Stimulated activated CD8-positive, alpha-beta memory T cell treated with anti-CD3 and anti-CD28 coated beads, Interleukin-12 subunit alpha, Interleukin-12 subunit beta, amount 100 ng/mL, for 4 hours (primary cell): Measurements from ENCODE around the gene ACSF3.

Experiments used
- DNase-seq: peaks from one replicate; pipeline ENCODE4 v3.0.0-alpha.2; 2020; ENCODE audit warnings: low read depth

The ACSF3 gene

GRCh38 chr16:89095491-89095951 lies 1.9 kb downstream of the ACSF3 start:
- no peak for DNase-seq

GRCh38 chr16:89096042-89096717 lies 2.5 kb downstream of the ACSF3 start:
- no peak for DNase-seq

GRCh38 chr16:89096768-89097391 lies 3.2 kb downstream of the ACSF3 start:
- peak; percentile 68 for DNase-seq

GRCh38 chr16:89097392-89097772 lies 3.7 kb downstream of the ACSF3 start:
- no peak for DNase-seq

GRCh38 chr16:89098767-89099430 lies 5.2 kb downstream of the ACSF3 start:
- no peak for DNase-seq

GRCh38 chr16:89099905-89100304 lies 6.3 kb downstream of the ACSF3 start:
- no peak for DNase-seq

- DNase-seq, result no peak
Observed at GRCh38 chr16:89100601-89101302, 7.1 kb downstream of the ACSF3 start.

- no peak for DNase-seq
Observed at GRCh38 chr16:89101303-89102040, 7.8 kb downstream of the ACSF3 start.

GRCh38 chr16:89102041-89102471 lies 8.4 kb downstream of the ACSF3 start:
- no peak for DNase-seq

GRCh38 chr16:89102481-89103073 lies 8.9 kb downstream of the ACSF3 start:
- no peak for DNase-seq

GRCh38 chr16:89103156-89103555 lies 9.5 kb downstream of the ACSF3 start:
- DNase-seq, result no peak

GRCh38 chr16:89103781-89104180 lies 10.1 kb downstream of the ACSF3 start:
- DNase-seq, result no peak

GRCh38 chr16:89104303-89104702 lies 10.7 kb downstream of the ACSF3 start:
- DNase-seq, result no peak

GRCh38 chr16:89104930-89105571 lies 11.4 kb downstream of the ACSF3 start:
- DNase-seq, result no peak

- no peak for DNase-seq
Observed at GRCh38 chr16:89105599-89106151, 12.0 kb downstream of the ACSF3 start.

- DNase-seq, result no peak
Observed at GRCh38 chr16:89106533-89107202, 13.0 kb downstream of the ACSF3 start.

GRCh38 chr16:89107203-89107582 lies 13.5 kb downstream of the ACSF3 start:
- DNase-seq, result no peak

- no peak for DNase-seq
Observed at GRCh38 chr16:89108416-89108815, 14.8 kb downstream of the ACSF3 start.

- DNase-seq, result no peak
Observed at GRCh38 chr16:89110641-89111040, 17.0 kb downstream of the ACSF3 start.

- DNase-seq, result no peak
Observed at GRCh38 chr16:89111263-89111662, 17.6 kb downstream of the ACSF3 start.
